CD8-positive, alpha-beta memory T cell (primary cell): Measurements from ENCODE around the gene C16orf87. TPM values are rescaled to one million over a fixed set of nuclear protein-coding genes. Genes with fewer than 3 reads are reported as not detected.

Experiments
- CTCF ChIA-PET: fragments of 350-600 bp; sonication (Branson Sonifier 250); formaldehyde crosslinking; loops from one replicate; lab custom pipeline; 2021; ENCODE audit warnings: antibody characterized with exemption; lab: Charles Lee
- POLR2A ChIA-PET: fragments of 350-600 bp; sonication (Branson Sonifier 250); formaldehyde crosslinking; loops from one replicate; lab custom pipeline; 2021; ENCODE audit warnings: antibody characterized with exemption; lab: Charles Lee
- DNase-seq, 5 donors: peaks; one replicate each; pipeline versions ENCODE4 v3.0.0 to v3.0.0-alpha.2; 2020 to 2022; ENCODE audit warnings: mixed read lengths in 1 of 5
- H3K27ac ChIP-seq: one replicate; pipeline ENCODE4 v1.7.0; 2013; ENCODE audit warnings: low read depth, mild to moderate bottlenecking, low read length, moderate library complexity
- H3K27me3 ChIP-seq: 2 replicates; pipeline ENCODE4 v1.7.0; 2013; ENCODE audit warnings: low read length, mild to moderate bottlenecking; ENCODE audit not compliant: insufficient read depth, poor library complexity, severe bottlenecking
- H3K36me3 ChIP-seq: 2 replicates; pipeline ENCODE4 v1.7.0; 2013; ENCODE audit warnings: mild to moderate bottlenecking, low read length, moderate library complexity; ENCODE audit not compliant: insufficient read depth
- H3K4me1 ChIP-seq: 2 replicates; pipeline ENCODE4 v1.7.0; 2013; ENCODE audit warnings: mild to moderate bottlenecking, low read length, moderate library complexity; ENCODE audit not compliant: insufficient read depth
- H3K4me3 ChIP-seq: 2 replicates; pipeline ENCODE4 v1.7.0; 2013; ENCODE audit warnings: mild to moderate bottlenecking, low read length
- H3K9me3 ChIP-seq: 2 replicates; pipeline ENCODE4 v1.7.0; 2013; ENCODE audit warnings: mild to moderate bottlenecking, low read length
- H3K27ac Mint-ChIP-seq, 8 donors: one replicate each; pipeline ENCODE4 v1.8.0; 2020 to 2021; ENCODE audit warnings: mixed read lengths in 8 of 8, mild to moderate bottlenecking in 6 of 8, inconsistent platforms in 3 of 8, moderate library complexity in 3 of 8
- H3K27me3 Mint-ChIP-seq, 2 donors: one replicate each; pipeline ENCODE4 v1.8.0; 2020 to 2021; ENCODE audit warnings: mixed read lengths in 2 of 2, mild to moderate bottlenecking in 1 of 2, moderate library complexity in 1 of 2
- H3K36me3 Mint-ChIP-seq, 3 donors: one replicate each; pipeline ENCODE4 v1.8.0; 2020 to 2021; ENCODE audit warnings: mixed read lengths in 3 of 3, inconsistent platforms in 1 of 3, mild to moderate bottlenecking in 1 of 3
- H3K4me1 Mint-ChIP-seq, 3 donors: one replicate each; pipeline ENCODE4 v1.8.0; 2020 to 2021; ENCODE audit warnings: mixed read lengths in 3 of 3, inconsistent platforms in 1 of 3, mild to moderate bottlenecking in 1 of 3
- H3K4me3 Mint-ChIP-seq, 7 donors: one replicate each; pipeline ENCODE4 v1.8.0; 2020 to 2021; ENCODE audit warnings: mixed read lengths in 7 of 7, mild to moderate bottlenecking in 6 of 7, moderate library complexity in 4 of 7, inconsistent platforms in 2 of 7
- H3K9me3 Mint-ChIP-seq, 5 donors: one replicate each; pipeline ENCODE4 v1.8.0; 2020 to 2022; ENCODE audit warnings: mixed read lengths in 5 of 5, mild to moderate bottlenecking in 3 of 5, moderate library complexity in 2 of 5, inconsistent platforms in 1 of 5
- polyA plus RNA-seq: library from polyadenylated mRNA; unstranded; fragments of 300-500 nt; fragmentation: Illumina TruSeq; gene quantifications from one replicate; pipeline ENCODE4 v1.2.3, GENCODE V29; 2021
- total RNA-seq, 2 experiments: library from RNA; stranded (reverse); gene quantifications; one replicate each; pipeline ENCODE4 v1.2.3, GENCODE V29; 2021

C16orf87 gene
- total and polyA plus RNA-seq, 3 experiments from 2014 or later = 9.1 to 22.8 (median 22.6) TPM

- Mint-ChIP-seq H3K36me3 (peaks cover 0 to 2% (median 0%) of the 10 kb centered on the region in 3 donors), H3K27ac (peak overlapping the region in 1 of 8 donors; percentile 5), H3K4me3 (no peak overlapping the region), H3K27me3 (peaks cover 8% of the 10 kb centered on the region in 2 donors), H3K4me1 (no peaks in the 10 kb centered on the region), H3K9me3 (no peaks in the 10 kb centered on the region)
- ChIA-PET POLR2A (no interaction called here), CTCF (interaction anchor here (5.3 kb wide), 1 partner anchor 56 kb away, joined by 44 read pairs; no protein-coding TSS in a partner anchor)
- Histone ChIP-seq H3K4me1 (no peaks in the 10 kb centered on the region), H3K4me3 (no peak overlapping the region), H3K9me3 (no peaks in the 10 kb centered on the region), H3K27me3 (no peaks in the 10 kb centered on the region), H3K27ac (no peak overlapping the region), H3K36me3 (no peaks in the 10 kb centered on the region)
- no peak for DNase-seq
These were observed 21.1 kb upstream of the C16orf87 start for GRCh38 chr16:46852130-46852529.

DNA sequence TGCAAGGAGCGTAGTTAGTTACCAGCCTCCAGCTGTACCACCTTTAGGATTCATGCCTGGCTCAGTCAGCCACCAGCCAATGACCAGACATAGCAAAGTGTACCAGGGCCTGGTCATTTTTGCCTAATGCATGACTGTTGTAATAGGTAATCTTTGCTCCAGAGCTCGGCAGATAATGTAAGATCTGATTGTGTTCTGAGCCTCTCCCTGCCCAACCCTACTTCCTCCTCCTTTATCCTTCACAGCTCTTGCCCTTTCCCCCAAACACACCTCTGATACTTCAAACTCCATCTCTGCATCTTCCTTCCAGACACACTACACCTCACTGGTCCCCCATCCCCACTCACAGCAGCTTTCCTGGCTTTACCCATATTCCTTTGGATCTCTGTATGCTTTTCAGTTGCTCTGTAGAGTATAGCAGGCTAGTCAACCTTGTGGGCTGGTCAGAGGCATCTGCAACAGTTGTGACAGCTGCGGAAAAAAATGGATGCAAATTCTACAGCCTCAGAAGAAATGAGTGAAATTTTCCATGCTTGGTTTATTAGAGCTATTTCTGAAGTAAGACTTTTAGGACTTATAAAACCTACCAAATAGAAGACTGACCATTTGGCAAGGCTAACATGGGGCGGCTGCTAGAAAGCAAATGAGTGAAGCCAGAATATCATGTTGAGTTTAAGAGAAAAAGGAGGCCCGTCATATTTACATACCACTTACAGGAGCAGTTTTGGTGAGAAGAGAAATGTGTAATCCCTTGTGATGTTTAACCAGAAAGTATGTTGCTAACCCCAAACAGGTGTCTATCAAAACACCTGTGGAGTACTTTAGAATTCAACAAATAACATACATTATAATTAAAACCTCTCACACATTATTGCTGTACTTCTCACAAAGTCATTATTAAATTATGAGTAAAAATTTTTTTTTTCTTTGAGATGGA, 19.9 kb upstream of the C16orf87 start:
- Histone ChIP-seq H3K36me3 (no peaks in the 10 kb centered on the region), H3K9me3 (no peaks in the 10 kb centered on the region), H3K4me3 (no peak overlapping the region), H3K27ac (no peak overlapping the region), H3K27me3 (no peaks in the 10 kb centered on the region), H3K4me1 (no peaks in the 10 kb centered on the region)
- peaks cover 11 to 12% of the 10 kb centered on the region in 2 donors for H3K27me3 Mint-ChIP-seq
- DNase-seq = no peak
- CTCF ChIA-PET = interaction anchor here (5.3 kb wide), 1 partner anchor 57 kb away, joined by 44 read pairs; no protein-coding TSS in a partner anchor
- H3K27ac Mint-ChIP-seq = no peak overlapping the region
- H3K4me1 Mint-ChIP-seq = no peaks in the 10 kb centered on the region
- H3K4me3 Mint-ChIP-seq = no peak overlapping the region
- H3K36me3 Mint-ChIP-seq = peaks cover 0 to 2% (median 0%) of the 10 kb centered on the region in 3 donors
- POLR2A ChIA-PET = no interaction called here
- no peaks in the 10 kb centered on the region for H3K9me3 Mint-ChIP-seq

GRCh38 chr16:46848768-46849764, 18.1 kb upstream of the C16orf87 start:
- Mint-ChIP-seq H3K36me3 (no peaks in the 10 kb centered on the region), H3K4me3 (no peak overlapping the region), H3K9me3 (no peaks in the 10 kb centered on the region), H3K27me3 (peaks cover 17 to 19% of the 10 kb centered on the region in 2 donors), H3K4me1 (no peaks in the 10 kb centered on the region), H3K27ac (no peak overlapping the region)
- Histone ChIP-seq H3K4me1 (no peaks in the 10 kb centered on the region), H3K27me3 (no peaks in the 10 kb centered on the region), H3K36me3 (no peaks in the 10 kb centered on the region), H3K4me3 (no peak overlapping the region), H3K27ac (no peak overlapping the region), H3K9me3 (no peaks in the 10 kb centered on the region)
- no peak for DNase-seq
- POLR2A ChIA-PET = no interaction called here
- CTCF ChIA-PET = no interaction called here

DNA sequence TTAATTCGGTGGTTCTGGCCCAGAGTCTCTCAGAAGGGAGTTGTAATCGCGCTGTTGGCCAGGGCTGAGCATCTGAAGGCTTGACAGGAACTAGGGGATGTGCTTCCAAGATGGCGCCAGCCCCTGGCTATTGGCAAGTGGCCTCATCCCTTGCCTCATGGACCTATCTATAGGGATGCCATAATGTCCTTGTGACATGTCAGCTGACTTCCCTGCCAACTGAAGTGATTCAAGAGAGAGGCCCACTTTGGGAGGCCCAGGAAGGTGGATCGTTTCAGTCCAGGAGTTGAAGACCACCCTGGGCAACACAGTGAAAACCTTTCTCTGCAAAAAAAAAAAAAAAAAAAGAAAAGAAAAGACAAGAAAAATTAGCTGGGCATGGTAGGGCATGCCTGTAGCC, 15.0 kb upstream of the C16orf87 start:
- ChIA-PET CTCF (interaction anchor here (1.6 to 1.7 kb wide), 2 partner anchors 8 to 63 kb away, joined by 4 to 7 read pairs; no protein-coding TSS in a partner anchor), POLR2A (no interaction called here)
- Histone ChIP-seq H3K4me1 (no peaks in the 10 kb centered on the region), H3K4me3 (no peak overlapping the region), H3K27me3 (no peaks in the 10 kb centered on the region), H3K27ac (no peak overlapping the region), H3K36me3 (no peaks in the 10 kb centered on the region), H3K9me3 (no peaks in the 10 kb centered on the region)
- peaks cover 17 to 22% of the 10 kb centered on the region in 2 donors for H3K27me3 Mint-ChIP-seq
- peaks cover 0 to 5% (median 2%) of the 10 kb centered on the region in 5 donors for H3K9me3 Mint-ChIP-seq
- H3K4me3 Mint-ChIP-seq = no peak overlapping the region
- H3K36me3 Mint-ChIP-seq = peaks cover 0 to 7% (median 0%) of the 10 kb centered on the region in 3 donors
- H3K27ac Mint-ChIP-seq = no peak overlapping the region
- H3K4me1 Mint-ChIP-seq = no peaks in the 10 kb centered on the region
- DNase-seq = no peak

GRCh38 chr16:46844771-46845170, 13.8 kb upstream of the C16orf87 start:
- POLR2A ChIA-PET = no interaction called here

DNA sequence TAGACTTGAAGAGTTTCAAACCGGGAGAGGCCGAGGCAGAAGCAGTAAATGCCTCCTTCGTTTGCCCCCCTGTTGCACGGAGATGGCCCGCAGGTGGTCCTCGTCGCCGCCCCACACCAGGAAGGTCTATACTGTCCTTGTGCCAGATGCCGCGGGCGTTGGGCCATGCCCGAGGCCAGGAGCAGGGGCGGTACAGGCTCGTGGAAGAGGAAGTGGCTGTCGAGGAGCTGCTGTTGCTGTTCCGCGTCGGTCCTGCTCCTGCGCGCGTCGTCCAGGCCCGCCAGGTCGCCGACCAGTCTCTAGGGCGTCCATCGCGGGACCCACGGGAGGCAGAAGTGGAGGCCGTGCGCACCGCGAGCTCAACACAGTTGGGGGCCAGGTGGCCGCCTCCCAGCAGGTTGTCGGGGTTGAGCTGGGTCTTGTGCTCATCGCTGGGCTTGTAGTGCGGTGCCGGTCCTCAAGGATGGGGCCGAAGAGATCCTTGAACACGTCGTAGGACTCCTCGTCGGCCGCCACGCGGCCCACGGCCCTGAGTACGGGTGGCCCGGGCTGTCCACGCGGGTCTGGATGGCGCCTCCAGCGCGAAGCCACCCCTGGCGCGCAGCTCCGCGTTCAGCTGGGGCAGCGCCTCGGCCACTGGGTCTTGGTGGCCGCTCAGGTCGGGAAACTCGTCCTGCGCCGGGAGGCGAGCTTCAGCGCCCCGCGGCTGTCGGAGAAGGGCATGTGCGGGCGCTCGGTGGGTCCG, 13.1 kb upstream of the C16orf87 start:
- Histone ChIP-seq H3K4me1 (no peaks in the 10 kb centered on the region), H3K36me3 (no peaks in the 10 kb centered on the region), H3K4me3 (no peak overlapping the region), H3K9me3 (no peaks in the 10 kb centered on the region), H3K27me3 (no peaks in the 10 kb centered on the region), H3K27ac (no peak overlapping the region)
- H3K4me3 Mint-ChIP-seq = peak overlapping the region in 1 of 7 donors; percentile 29
- H3K9me3 Mint-ChIP-seq = peaks cover 0 to 5% (median 2%) of the 10 kb centered on the region in 5 donors
- H3K4me1 Mint-ChIP-seq = no peaks in the 10 kb centered on the region
- H3K27ac Mint-ChIP-seq = no peak overlapping the region
- DNase-seq = no peak
- CTCF ChIA-PET = interaction anchor here (0.8 to 1.7 kb wide), 3 partner anchors 10 to 65 kb away, joined by 3 to 7 read pairs (median 4); no protein-coding TSS in a partner anchor
- POLR2A ChIA-PET = no interaction called here
- peaks cover 17 to 22% of the 10 kb centered on the region in 2 donors for H3K27me3 Mint-ChIP-seq
- peaks cover 0 to 7% (median 0%) of the 10 kb centered on the region in 3 donors for H3K36me3 Mint-ChIP-seq

More at GRCh38 chr16:46844771-46845170, 13.8 kb upstream of the C16orf87 start:
- H3K27ac Mint-ChIP-seq = no peak overlapping the region
- peaks cover 0 to 7% (median 0%) of the 10 kb centered on the region in 3 donors for H3K36me3 Mint-ChIP-seq
- no peak for DNase-seq
- H3K27ac ChIP-seq = no peak overlapping the region
- no peaks in the 10 kb centered on the region for H3K36me3 ChIP-seq
- peaks cover 0 to 5% (median 2%) of the 10 kb centered on the region in 5 donors for H3K9me3 Mint-ChIP-seq
- no peaks in the 10 kb centered on the region for H3K9me3 ChIP-seq
- H3K4me1 Mint-ChIP-seq = no peaks in the 10 kb centered on the region
- H3K4me3 Mint-ChIP-seq = no peak overlapping the region
- no peaks in the 10 kb centered on the region for H3K4me1 ChIP-seq
- no peak overlapping the region for H3K4me3 ChIP-seq
- H3K27me3 Mint-ChIP-seq = peaks cover 17 to 24% of the 10 kb centered on the region in 2 donors
- CTCF ChIA-PET = interaction anchor here (0.8 to 1.7 kb wide), 3 partner anchors 9 to 65 kb away, joined by 3 to 7 read pairs (median 4); no protein-coding TSS in a partner anchor
- no peaks in the 10 kb centered on the region for H3K27me3 ChIP-seq

DNA sequence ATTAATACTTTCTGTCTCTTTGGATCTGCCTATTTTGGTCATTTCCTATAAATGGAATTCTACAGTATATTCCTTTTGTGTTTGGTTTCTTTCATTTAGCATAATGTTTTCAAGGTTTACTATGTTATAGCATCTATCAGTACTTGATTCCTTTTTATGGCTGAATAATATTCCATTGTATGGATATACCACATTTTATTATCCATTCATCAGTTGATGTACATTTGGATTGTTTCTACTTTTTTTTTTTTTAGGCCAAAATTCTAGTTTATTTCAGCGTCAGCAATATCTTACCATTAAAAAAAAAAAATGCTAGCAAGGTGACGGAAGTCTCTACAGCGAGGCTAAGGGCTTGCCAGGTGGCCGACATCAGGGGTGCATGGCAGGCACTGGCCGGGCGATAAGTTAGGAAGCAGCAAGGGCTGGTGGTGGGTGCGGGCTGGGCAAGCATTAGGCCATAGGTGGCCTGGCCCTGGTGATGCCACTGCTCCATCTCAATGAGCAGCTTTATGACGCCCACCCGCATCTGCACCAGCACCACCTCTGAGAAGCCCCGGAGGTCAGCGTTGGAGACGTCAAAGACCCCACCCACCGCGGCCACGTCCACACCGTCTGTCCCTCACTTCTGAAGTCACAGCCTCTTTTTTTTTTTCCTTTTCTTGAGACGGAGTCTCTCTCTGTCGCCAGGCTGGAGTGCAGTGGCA, 11.4 kb upstream of the C16orf87 start:
- no peak overlapping the region for H3K27ac Mint-ChIP-seq
- H3K9me3 ChIP-seq = no peaks in the 10 kb centered on the region
- no peaks in the 10 kb centered on the region for H3K4me1 Mint-ChIP-seq
- peaks cover 0 to 7% (median 0%) of the 10 kb centered on the region in 3 donors for H3K36me3 Mint-ChIP-seq
- no peaks in the 10 kb centered on the region for H3K4me1 ChIP-seq
- peaks cover 11 to 21% of the 10 kb centered on the region in 2 donors for H3K27me3 Mint-ChIP-seq
- DNase-seq = no peak
- CTCF ChIA-PET = no interaction called here
- no peak overlapping the region for H3K27ac ChIP-seq
- H3K4me3 ChIP-seq = no peak overlapping the region
- H3K4me3 Mint-ChIP-seq = no peak overlapping the region
- POLR2A ChIA-PET = no interaction called here
- H3K36me3 ChIP-seq = no peaks in the 10 kb centered on the region
- no peaks in the 10 kb centered on the region for H3K27me3 ChIP-seq
- H3K9me3 Mint-ChIP-seq = peaks cover 0 to 5% (median 2%) of the 10 kb centered on the region in 5 donors
